ENCODE measurements around the gene MREG.

- TF ChIP-seq CTCF (IDR thresholded peaks at IDR 0.05) (no peak), POLR2A (IDR thresholded peaks at IDR 0.05) (no peak)
These were observed 60.3 kb downstream of the MREG start for GRCh38 chr2:215952860-215953637.
